ENCODE data around the gene MIR17HG.

The MIR17HG gene

GRCh38 chr13:91308299-91308698 lies 39.2 kb upstream of the MIR17HG start:
- H3K4me3 ChIP-seq (ENCODE audit: low read depth, low read length), result no peak overlapping the region
- TF ChIP-seq CTCF (conservative IDR thresholded peaks at IDR 0.05; ENCODE audit: low read depth, low read length), result no peak
- peak; percentile 4 for DNase-seq (ENCODE audit: low read depth)

- no peak for TF ChIP-seq CTCF (conservative IDR thresholded peaks at IDR 0.05; ENCODE audit: low read depth, low read length)
- DNase-seq (ENCODE audit: low read depth), result no peak
- H3K4me3 ChIP-seq (ENCODE audit: low read depth, low read length), result no peak overlapping the region
These were observed 36.0 kb upstream of the MIR17HG start for GRCh38 chr13:91311491-91311890.

GRCh38 chr13:91312324-91312723 lies 35.2 kb upstream of the MIR17HG start:
- TF ChIP-seq CTCF (conservative IDR thresholded peaks at IDR 0.05; ENCODE audit: low read depth, low read length), result no peak
- DNase-seq (ENCODE audit: low read depth), result no peak

GRCh38 chr13:91313103-91313502 lies 34.4 kb upstream of the MIR17HG start:
- DNase-seq (ENCODE audit: low read depth), result peak; percentile 36
- TF ChIP-seq CTCF (conservative IDR thresholded peaks at IDR 0.05; ENCODE audit: low read depth, low read length), result peak; percentile 64
- no peak overlapping the region for H3K4me3 ChIP-seq (ENCODE audit: low read depth, low read length)

More at GRCh38 chr13:91312324-91312723, 35.2 kb upstream of the MIR17HG start:
- H3K4me3 ChIP-seq (ENCODE audit: low read depth, low read length), result no peak overlapping the region

GRCh38 chr13:91313581-91313980 lies 33.9 kb upstream of the MIR17HG start:
- no peak for DNase-seq (ENCODE audit: low read depth)
- no peak overlapping the region for H3K4me3 ChIP-seq (ENCODE audit: low read depth, low read length)
- no peak for TF ChIP-seq CTCF (conservative IDR thresholded peaks at IDR 0.05; ENCODE audit: low read depth, low read length)

- DNase-seq (ENCODE audit: low read depth), result no peak
- H3K4me3 ChIP-seq (ENCODE audit: low read depth, low read length), result no peak overlapping the region
- no peak for TF ChIP-seq CTCF (conservative IDR thresholded peaks at IDR 0.05; ENCODE audit: low read depth, low read length)
These were observed 32.6 kb upstream of the MIR17HG start for GRCh38 chr13:91314888-91315287.

- TF ChIP-seq CTCF (conservative IDR thresholded peaks at IDR 0.05; ENCODE audit: low read depth, low read length), result no peak
- DNase-seq (ENCODE audit: low read depth), result no peak
- H3K4me3 ChIP-seq (ENCODE audit: low read depth, low read length), result no peak overlapping the region
These were observed 28.6 kb upstream of the MIR17HG start for GRCh38 chr13:91318886-91319285.

All from choroid plexus epithelial cell (primary cell).